PFSK-1 (cell line): ENCODE results near the gene MTX1.

Experiments used
- FOXP2 ChIP-seq: optimal IDR thresholded peaks from 2 replicates; pipeline ENCODE3; 2011; ENCODE audit warnings: borderline replicate concordance, control low read depth, inconsistent platforms; ENCODE audit not compliant: insufficient read depth; ENCODE audit errors: extremely low read length, extremely low read depth
- POLR2AphosphoS5 ChIP-seq: IDR thresholded peaks from 2 replicates; pipeline ENCODE4 v1.6.1; 2012; ENCODE audit warnings: low read depth, mild to moderate bottlenecking, control low read depth, low read length, moderate library complexity
- REST ChIP-seq, 2 experiments: IDR thresholded peaks; 2 replicates each; pipeline versions ENCODE4 v1.6.1 to v1.8.0; 2011 to 2012; ENCODE audit warnings: low read depth in 2 of 2, low read length in 2 of 2, control low read depth in 1 of 2, inconsistent platforms in 1 of 2, mild to moderate bottlenecking in 1 of 2, moderate library complexity in 1 of 2; ENCODE audit not compliant: insufficient read depth in 1 of 2
- SIN3A ChIP-seq: IDR thresholded peaks from 2 replicates; pipeline ENCODE4 v1.6.1; 2012; ENCODE audit warnings: mild to moderate bottlenecking, low read length, moderate library complexity, borderline replicate concordance; ENCODE audit not compliant: insufficient read depth
- TAF1 ChIP-seq: IDR thresholded peaks from 2 replicates; pipeline ENCODE4 v1.6.1; 2012; ENCODE audit warnings: low read length, control low read depth, borderline replicate concordance; ENCODE audit not compliant: insufficient read depth

Gene MTX1

GRCh38 chr1:155256058-155256852 is 47.8 kb downstream of the MTX1 start:
- TF ChIP-seq SIN3A (no peak), REST (IDR thresholded peaks at IDR 0.05; ENCODE audit: insufficient read depth in 1 of 2, low read depth in 2 of 2, low read length in 2 of 2) (no peak), TAF1 (no peak)

GRCh38 chr1:155260276-155260675 is 51.8 kb downstream of the MTX1 start:
- TF ChIP-seq POLR2AphosphoS5 = no peak
- TF ChIP-seq REST (IDR thresholded peaks at IDR 0.05; ENCODE audit: insufficient read depth in 1 of 2, low read depth in 2 of 2, low read length in 2 of 2) = no peak
- TF ChIP-seq SIN3A = no peak
- TF ChIP-seq TAF1 = no peak
- no peak for TF ChIP-seq FOXP2

GRCh38 chr1:155261493-155261851 is 53.0 kb downstream of the MTX1 start:
- no peak for TF ChIP-seq FOXP2
- no peak for TF ChIP-seq SIN3A
- TF ChIP-seq TAF1 = no peak
- no peak for TF ChIP-seq REST (IDR thresholded peaks at IDR 0.05; ENCODE audit: insufficient read depth in 1 of 2, low read depth in 2 of 2, low read length in 2 of 2)
- TF ChIP-seq POLR2AphosphoS5 = no peak

GRCh38 chr1:155261852-155262673 is 53.6 kb downstream of the MTX1 start, which contains the start of gene SCAMP3:
TSS of gene SCAMP3 (minus strand) at chr1:155262360. CDS start at chr1:155262151, 209 bp downstream.
- TF ChIP-seq REST (IDR thresholded peaks at IDR 0.05; ENCODE audit: insufficient read depth in 1 of 2, low read depth in 2 of 2, low read length in 2 of 2) (0 out of 4 replicates have a peak, but pooled peaks of 1 of the 2 experiments have one; percentile 30), SIN3A (peak; percentile 90), TAF1 (peak; percentile 71; the same call in 1 of the 2 replicates), FOXP2 (no peak), POLR2AphosphoS5 (peak; percentile 94)
